CMK (cell line): ENCODE measurements around the gene SFXN5.
A peak's percentile ranks its signal among the peaks of the same experiment; 100 is the strongest.

Source experiments
- DNase-seq: peaks from one replicate; pipeline ENCODE4 v3.0.0-alpha.2; 2010; ENCODE audit warnings: low read depth

SFXN5 gene

DNA sequence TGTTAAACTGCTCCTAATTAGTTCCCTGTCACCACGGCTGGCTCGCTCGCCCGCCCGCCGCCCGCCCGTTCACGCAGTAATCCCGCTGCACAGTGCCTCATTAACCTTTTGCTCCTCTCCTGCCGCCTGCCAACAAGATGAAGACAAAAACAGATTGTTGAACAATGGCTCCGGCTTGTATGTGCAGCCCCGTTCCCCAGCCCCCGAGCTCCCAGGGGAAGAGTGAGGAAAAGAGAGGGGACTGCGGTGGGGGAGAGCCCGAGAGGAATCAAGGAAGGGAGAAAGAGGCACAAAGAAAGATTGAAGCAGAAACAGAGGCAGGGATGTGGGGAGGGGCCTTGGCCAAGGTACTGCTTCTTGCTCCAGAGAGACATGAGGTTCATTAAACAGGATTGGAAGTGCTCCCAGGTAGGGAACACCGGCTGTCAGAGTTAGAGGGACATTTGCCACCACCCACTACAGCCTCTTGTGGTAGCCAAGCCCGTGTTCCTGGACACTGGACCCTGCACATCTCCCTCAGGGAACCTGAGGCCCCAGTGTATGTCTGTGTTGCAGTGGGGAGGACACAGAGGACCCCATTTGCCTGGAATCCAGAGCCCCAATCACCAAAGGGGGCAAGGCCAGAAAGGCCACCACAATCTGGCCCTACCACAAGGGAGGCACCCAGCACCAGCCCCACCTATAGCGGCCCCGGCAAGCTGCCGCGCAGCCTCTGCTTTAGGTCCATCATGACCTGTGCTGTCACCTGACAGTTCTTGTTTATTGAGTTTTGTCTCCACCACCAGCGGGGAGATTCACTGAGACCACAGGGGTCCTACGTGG lies 116.1 kb downstream of the SFXN5 start:
- no peak for DNase-seq

DNA sequence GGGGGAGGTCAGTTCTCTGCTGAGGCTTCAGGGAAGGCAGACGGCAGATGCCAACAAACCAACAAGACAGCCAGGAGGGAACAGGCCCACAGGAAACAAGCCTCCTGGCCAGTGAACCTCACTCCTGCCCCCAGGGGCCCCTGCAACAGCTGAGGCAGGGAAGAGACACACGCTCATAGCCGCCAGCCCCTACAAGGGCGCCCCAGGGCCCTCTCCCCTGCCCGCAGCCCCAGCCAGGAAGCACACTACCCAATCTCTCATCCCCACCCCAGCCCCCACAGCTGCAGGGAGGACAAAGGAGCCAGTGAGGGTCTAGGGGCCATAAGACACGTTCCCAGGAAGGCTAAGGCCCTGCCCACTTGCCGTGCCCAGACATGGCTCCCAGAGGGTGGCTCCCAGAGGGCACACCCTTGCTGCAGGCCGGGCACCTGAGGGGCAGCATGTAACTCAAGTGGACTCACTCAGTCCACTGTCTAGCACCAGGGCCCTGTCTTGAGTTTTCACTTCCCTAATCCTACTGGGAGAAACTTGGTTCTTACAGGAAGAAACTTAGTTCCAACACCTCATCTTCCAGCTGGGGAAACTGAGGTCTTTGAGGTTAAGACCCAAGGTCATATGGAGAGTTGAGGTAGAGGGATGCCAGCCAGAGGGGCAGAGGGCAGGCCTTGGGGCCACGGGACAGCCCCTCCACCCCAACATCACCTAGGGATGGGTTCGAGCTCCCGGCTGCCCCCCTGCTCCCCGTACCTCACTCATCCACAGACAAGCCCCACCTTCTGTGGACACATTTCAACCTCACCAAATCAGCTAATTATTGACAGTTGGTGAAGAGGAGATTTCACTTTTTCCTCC lies 116.9 kb downstream of the SFXN5 start:
- peak; percentile 36 for DNase-seq

DNA sequence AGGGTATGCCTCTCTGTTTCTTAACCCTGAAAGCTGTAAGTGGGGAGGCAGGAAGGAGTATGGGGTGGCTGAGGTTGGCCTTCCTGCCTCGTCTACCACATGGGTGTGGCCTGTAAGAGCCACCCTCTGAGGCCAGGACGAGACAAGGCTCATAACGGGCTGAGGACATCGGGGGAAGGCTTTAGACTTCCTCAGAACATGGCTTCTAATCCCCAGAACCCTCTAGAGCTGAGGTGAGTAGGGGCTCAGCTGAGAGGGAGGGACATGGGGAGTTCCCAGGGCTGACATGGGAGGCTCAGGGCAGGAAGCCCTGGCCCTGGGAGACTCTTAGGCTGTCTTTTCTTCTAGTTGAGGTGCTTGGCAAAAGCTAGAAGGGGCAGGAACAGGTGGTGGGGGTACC lies 117.5 kb downstream of the SFXN5 start:
- DNase-seq, result peak; percentile 83

DNA sequence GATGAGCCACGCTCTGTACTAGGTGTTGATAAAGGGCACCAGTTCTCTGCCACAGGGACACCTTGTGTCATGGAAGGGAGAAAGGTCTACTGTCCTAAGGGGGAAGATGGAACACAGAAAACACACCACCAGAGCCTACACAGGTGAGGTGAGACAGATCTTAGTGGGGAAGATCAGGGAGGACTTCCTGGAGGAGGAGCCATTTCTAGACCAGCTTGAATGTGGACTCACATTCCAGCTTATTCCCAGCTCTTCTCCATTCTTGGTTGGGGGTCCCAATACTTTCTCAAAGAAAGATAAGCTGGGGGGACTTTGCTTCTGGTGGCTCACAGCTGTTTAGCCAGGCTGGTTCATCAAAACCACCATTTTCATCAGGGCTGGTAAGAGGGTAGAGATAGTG lies 118.0 kb downstream of the SFXN5 start:
- DNase-seq, result no peak

- DNase-seq, result no peak
These were observed 118.6 kb downstream of the SFXN5 start for GRCh38 chr2:72952961-72953360.

- DNase-seq, result no peak
These were observed 119.2 kb downstream of the SFXN5 start for GRCh38 chr2:72952110-72952823.

DNA sequence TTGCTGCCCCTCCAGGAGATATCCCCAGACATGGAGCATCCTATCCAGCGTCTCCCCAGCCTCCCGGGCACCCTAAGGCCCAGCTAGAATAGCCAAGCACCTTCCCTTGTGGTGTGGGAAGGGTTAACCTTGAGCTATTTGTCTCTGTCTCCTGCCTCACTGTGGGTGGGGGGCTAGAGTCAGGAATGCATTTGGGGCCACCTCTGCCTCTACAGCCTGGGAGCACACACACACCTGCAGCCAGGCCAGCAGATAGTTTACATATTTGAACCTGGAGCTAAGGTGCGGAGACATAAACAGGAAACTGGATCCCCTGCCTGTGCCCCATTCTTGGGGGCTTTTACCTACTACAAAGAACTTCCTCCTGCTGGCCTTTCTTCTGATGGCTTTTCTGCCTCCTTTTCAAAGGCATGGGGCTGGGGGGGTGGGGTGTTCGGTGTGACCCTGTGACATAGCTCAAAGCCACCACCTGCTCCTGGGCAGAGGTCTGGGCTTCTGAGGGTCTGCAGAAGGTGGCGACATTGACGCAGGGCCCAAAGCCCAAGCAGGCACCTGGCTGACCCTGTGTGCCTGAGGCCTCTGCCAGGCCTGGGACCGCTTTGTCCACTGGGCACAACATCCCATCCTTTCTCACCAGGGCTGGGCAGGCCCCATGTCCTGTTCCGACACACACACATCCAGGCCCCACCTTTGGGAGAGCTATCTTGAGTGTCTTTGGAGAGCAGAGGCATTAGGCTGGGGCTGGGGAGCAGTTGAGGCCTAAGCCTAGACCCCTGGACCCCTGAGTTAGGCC lies 120.0 kb downstream of the SFXN5 start:
- DNase-seq, result no peak

- no peak for DNase-seq
These were observed 120.8 kb downstream of the SFXN5 start for GRCh38 chr2:72950558-72951255.

DNA sequence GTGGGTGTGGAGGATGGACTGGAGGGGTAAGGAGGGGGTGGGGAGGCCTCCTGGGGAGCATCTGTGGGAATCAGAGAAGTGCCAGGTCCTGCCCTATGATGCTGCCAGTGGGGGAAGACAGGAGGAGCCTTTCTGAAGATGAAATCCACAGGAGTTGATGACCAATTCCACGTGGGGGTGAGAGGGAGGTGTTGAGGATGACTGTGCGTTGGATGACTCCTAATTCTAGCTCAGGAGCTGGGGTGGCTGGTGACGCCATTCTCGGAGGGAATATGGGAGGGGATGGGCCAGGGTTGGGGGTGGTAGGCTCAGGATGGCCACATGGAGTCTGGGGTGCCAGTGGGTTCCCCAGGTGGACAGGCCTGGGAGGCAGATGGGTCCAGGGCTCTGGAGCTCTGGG lies 121.9 kb downstream of the SFXN5 start:
- DNase-seq, result no peak

GRCh38 chr2:72949045-72949444 lies 122.5 kb downstream of the SFXN5 start:
- no peak for DNase-seq

GRCh38 chr2:72947952-72948830 lies 123.3 kb downstream of the SFXN5 start:
- no peak for DNase-seq

DNA sequence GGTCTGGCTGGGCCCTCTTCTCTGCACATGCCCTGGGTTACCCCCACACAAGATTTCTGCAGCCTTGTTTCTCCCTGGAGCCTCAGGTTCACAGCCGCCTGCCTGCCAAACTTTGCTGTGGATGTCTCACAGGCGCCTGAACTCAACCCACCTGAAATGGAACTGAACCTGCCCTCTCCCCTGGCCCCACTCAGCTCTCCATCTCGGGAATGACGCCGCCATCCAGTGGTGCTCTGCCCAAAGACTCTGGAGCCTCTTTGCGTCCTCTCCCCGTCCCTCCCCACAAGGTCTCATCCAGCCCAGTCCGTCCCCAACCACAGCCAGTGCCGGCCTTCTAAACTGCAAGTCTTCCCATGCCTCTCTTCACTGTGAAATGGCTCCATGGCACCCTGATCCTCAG lies 125.0 kb downstream of the SFXN5 start:
- no peak for DNase-seq

DNA sequence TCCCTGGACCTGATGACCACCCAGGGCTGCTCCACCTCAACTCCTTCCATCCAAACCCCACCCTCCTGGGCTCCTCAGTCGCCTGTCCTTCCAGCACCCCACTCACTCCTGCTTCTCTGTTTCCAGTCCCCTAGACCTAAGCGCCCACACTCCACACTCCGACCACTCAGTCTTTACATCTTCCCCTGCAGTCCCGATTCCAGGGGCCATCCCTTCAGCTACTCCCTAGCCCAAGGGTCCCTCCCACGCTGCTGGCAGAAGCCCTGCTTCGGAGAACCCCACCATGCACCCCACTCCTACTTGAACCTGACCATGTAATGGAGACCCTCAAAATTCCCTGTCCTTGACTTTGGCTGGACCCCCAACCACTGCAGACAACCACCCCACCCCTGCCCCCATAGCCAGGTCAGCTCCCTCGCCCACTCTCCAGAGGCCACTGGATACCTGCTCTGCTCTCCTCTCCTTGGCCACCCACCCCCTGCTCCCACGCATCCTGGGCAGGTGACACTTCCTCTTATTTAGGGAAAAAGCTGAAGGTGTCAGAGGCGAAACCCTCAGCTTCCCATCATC lies 126.0 kb downstream of the SFXN5 start:
- DNase-seq, result no peak

DNA sequence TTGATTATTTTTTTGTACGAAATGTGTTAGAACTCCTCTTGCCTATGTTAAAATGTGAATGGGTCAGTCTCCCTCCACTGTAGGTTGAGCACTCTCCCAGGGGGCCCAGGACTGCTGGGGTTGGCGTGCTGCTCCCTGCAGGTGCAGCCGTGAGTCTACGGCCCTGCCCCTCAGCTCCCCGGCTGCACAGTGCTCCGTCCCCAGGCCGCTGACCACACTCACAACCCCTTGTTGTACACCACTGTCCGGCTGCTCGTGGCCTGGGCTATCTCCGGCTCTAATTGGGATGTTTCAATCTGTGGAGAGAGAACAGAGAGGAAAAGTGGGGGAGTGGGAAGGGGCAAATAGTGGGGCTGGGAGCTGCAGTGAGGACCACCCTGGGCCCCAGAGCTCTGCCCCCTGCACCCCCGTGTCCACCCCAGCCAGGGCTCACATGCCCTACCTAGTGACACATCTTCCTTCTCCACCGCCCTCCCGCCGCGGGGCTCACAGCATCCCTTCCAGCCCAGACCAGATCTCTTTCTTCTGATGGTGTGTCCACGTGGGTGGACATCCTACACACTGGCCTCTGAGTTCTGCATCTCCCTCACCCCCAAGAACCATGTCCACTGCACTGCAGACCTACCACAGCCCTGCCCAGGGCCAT lies 126.6 kb downstream of the SFXN5 start:
- DNase-seq, result no peak

DNA sequence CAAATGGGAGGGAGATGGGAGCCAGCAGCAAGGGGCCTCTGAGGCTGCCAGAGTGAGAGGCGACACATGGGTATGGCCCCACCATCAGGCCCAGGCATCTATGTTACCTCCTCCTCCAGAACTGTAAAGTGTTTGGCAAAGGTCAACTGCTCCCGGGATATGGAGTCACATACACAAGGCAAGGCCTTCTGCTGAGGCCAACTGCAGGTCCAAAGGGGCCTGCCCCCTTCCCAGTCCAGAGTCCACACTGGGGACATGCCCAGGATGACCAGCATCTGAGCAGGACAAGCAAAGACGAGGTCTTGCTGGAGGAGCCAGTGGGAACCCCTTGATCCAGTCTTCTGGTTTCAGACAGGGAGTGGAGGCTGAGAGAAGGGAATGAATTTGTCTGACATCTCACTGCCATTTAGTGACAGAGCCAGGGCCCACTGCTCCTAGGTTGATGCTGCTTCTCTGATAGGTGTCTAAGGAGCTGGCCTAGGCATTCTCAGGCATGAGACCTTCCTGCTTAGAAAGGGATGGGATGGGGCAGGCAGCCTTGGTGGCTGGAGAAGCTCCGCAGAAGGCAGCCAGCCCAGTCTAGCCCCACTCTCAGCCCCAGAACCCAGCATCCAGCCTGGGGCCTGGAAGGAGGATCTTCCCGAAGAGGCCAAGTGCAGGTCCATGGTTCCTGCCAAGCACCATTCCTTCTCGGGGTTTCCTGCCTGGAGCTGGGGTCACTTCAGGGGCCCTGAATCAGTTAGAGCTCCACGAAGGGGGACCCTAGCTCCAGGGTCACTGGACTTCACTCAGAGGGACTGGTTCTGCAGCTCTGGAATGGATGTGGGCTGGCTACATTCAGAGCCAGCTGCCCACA lies 127.7 kb downstream of the SFXN5 start:
- no peak for DNase-seq

DNA sequence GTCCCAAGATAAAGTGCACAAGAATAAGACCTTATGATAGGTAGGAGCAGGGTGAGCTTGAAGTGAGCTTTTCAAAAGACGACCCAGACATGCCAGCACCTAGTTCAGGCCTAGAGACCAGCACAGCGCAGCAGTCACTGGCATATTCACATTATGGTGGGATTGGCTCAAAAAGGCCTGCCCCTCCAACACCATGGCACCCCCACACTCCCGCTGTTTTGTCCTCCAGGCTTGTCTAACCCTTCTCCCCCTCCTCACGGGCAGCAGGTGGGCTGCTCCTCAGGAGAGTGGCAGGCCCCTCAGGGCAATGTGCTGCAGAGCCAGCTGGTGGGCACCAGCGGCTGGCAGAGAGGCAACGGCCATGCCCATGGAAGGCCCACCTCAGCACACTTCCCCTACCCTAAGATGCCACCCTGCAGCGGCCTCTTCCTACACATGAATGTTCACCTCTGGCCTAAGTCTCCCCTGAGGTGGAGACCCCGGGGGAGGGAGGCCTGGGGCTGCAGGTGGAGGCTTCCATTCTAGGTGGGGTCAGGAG lies 128.6 kb downstream of the SFXN5 start:
- DNase-seq, result no peak

- no peak for DNase-seq
These were observed 129.2 kb downstream of the SFXN5 start for GRCh38 chr2:72942293-72942692.

- DNase-seq, result no peak
These were observed 130.7 kb downstream of the SFXN5 start for GRCh38 chr2:72940786-72941185.
